GM13977 (cell line): ENCODE results near the gene ELL2.

Experiments
- DNase-seq: peaks from one replicate; pipeline ENCODE4 v3.0.0; 2012; ENCODE audit warnings: low spot score
- in situ Hi-C: fragments of 300-500 bp; cut with MboI; formaldehyde crosslinking; loops from one replicate; pipeline ENCODE4 v1.12.0; 2022; ENCODE audit warnings: low sequenced_read_pairs, low pct_unique_long_range_greater_than_20kb, mixed read lengths, inconsistent platforms; ENCODE audit not compliant: unreplicated experiment
- TF ChIP-seq, protein P1 (sequence below): IDR thresholded peaks from 2 replicates; pipeline ENCODE4 v1.5.1; 2012; ENCODE audit warnings: mild to moderate bottlenecking, control low read depth; ENCODE audit not compliant: insufficient read depth; ENCODE audit errors: extremely low read depth, missing control alignments

Gene ELL2

DNA sequence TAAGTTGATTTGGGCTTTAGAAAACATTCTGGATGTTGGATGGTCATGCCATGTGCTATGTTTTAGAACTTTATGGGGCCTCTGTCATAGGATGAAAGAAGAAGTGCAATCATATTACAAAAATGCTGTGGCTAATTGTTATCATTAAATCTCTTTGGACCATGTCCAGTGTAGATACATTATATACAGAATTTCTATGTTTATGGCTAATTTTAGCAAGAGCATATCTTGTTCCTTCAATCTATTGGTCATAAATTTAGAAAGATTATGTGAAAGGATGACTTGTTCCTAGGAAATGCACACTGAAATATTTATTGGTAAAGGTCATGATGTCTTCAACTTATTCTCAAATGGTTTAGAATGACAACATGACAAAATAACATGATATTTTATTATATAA, 42.4 kb upstream of the ELL2 start:
- no peak for DNase-seq
- TF ChIP-seq, protein P1, sequence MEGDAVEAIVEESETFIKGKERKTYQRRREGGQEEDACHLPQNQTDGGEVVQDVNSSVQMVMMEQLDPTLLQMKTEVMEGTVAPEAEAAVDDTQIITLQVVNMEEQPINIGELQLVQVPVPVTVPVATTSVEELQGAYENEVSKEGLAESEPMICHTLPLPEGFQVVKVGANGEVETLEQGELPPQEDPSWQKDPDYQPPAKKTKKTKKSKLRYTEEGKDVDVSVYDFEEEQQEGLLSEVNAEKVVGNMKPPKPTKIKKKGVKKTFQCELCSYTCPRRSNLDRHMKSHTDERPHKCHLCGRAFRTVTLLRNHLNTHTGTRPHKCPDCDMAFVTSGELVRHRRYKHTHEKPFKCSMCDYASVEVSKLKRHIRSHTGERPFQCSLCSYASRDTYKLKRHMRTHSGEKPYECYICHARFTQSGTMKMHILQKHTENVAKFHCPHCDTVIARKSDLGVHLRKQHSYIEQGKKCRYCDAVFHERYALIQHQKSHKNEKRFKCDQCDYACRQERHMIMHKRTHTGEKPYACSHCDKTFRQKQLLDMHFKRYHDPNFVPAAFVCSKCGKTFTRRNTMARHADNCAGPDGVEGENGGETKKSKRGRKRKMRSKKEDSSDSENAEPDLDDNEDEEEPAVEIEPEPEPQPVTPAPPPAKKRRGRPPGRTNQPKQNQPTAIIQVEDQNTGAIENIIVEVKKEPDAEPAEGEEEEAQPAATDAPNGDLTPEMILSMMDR, result no peak
- in situ Hi-C loops, result no loop called here

DNA sequence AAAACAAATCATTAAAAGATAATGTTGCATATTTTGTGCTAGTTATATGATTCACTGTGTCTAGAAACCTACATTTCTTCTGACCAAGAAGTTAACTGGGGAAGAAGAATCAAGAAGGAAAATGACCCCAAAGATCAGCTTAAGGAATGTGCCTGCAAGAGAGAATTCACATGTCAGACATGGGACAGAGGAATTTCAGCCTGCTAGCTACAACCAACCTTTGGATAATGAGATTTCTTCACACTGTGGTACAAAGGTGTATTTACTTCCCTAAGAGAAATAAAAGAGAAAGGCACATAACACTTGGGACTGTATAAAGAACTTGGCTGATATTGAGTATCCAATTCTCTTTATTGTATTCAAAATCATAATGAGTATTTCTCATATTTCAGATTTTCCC, 39.6 kb upstream of the ELL2 start:
- in situ Hi-C loops, result no loop called here
- no peak for DNase-seq
- TF ChIP-seq, protein P1, result no peak

- in situ Hi-C loops, result no loop called here
- no peak for DNase-seq
- TF ChIP-seq, protein P1, result no peak
Measured at GRCh38 chr5:96000308-96000707, 38.7 kb upstream of the ELL2 start.

DNA sequence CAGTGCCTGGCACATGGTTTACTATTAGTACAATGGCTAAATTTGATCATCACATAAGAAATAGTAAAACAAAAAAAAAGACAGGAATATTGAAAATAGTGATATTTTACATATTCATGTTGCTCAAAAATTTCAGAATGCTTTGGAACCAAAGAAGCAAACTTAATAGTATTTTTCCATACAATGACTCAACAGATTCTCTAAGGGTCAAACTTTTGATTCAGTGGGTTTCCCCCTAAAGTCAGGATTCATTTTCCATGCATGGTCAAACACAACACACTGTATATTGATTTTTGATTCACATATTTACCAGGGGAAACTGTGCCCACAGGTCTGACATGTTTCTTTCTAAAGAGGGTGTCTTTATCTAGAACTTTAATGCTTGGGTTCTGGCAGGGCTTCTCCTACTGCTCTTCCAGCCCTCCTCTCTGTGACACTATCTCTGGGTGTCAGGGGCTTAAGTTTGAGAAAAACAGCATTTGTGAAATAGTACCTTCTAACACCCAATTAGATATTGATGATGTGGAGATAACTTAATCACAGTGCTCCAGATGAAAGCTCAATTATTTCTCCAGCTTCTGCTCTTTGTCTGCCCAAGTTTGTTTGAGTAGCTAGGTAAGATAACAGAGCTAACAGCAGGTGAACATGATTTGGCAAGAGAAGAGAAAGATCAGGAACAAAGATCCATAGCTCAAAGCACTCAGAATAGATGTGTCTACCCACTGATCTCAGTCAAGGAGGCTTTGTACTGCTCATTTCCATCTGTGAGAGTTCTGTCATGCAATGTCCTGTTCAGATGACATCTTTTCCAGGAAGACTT, 35.5 kb upstream of the ELL2 start:
- in situ Hi-C loops, result no loop called here
- DNase-seq, result no peak
- TF ChIP-seq, protein P1, result no peak

- in situ Hi-C loops, result no loop called here
- DNase-seq, result no peak
- TF ChIP-seq, protein P1, result no peak
Measured at GRCh38 chr5:95995962-95996489, 34.4 kb upstream of the ELL2 start.

DNA sequence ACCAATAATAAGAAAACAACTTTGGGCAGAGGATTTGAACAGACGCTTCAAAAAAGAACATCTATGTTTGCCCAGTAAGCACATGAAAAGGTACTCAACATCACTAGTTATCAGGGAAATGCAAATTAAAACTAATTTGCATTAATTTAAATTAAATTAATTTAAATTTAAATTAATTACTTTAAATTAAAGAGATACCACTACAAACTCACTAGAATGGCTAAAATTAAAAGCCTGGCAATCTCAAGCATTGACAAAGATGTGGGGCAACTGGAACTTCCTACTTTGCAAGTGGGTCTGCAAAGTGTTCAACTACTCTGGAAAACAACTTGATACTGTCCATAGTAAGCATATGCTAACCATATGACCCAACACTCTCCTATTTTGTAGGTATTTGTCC, 32.1 kb upstream of the ELL2 start:
- in situ Hi-C loops, result no loop called here
- no peak for DNase-seq
- TF ChIP-seq, protein P1, result no peak

DNA sequence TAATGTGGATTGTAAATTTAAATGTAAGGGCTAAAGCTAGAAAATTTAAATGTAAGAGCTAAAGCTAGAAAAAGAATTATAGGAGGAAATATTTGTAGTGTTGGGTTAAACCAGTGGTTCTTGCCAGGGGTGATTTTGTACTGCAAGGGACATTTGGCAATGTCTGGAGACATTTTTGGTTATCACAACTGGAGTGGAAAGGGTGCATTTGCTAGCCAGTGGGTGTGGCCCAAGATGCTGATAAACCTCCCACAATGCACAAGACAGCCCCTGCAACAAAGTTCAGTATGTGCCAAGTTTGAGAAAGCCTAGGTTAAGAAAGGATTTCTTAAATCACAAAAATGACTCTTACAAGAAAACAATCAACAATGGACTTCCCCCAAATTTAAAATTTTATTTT, 31.6 kb upstream of the ELL2 start:
- TF ChIP-seq, protein P1, result no peak
- in situ Hi-C loops, result no loop called here
- DNase-seq, result no peak
